HG02943 (cell line): Measurements from ENCODE around the gene CCDC188.

Experiments
- ATAC-seq: cut with Tn5 transposase; IDR thresholded peaks from one replicate; pipeline ENCODE4 v1.9.1; 2021; ENCODE audit warnings: mild to moderate bottlenecking, low read depth, moderate library complexity; ENCODE audit not compliant: unreplicated experiment

The CCDC188 gene

DNA sequence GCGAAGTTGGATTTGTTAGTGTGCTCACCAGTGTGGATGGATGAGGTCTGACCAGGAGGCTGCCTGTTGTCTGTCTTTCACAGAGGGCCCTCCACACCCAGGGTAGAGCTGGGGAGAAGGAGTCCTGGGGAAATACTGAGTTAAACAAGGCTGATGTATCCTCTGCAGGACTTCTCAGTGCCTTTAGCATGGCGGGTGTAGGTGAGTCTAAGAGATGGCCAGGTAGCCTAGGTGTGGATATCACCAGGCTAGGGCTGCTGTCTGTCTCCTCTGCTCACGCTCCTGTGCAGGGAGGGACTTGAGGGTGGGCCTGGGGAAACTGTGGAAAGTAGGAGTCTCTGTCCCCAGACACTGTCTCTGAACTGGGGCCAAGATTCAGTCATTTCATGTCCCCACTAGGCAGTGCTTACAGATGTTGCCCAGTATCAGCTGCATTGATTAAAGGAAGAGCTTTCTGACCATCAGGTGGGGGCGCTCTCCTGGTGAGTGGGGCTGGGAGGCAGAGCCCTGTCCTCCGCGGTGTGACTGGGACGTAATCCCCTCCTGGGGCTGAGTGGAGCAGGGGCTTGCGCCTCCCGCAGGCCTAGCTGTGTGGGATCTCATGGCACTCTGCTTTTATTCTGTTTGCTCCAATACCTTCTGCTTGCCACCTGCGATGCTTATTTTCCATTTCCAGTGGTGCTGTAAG is 35.5 kb upstream of the CCDC188 start:
- no peak for ATAC-seq

- no peak for ATAC-seq
These were observed 34.9 kb upstream of the CCDC188 start for GRCh38 chr22:20185750-20186149.

GRCh38 chr22:20184501-20185165 is 33.8 kb upstream of the CCDC188 start:
- no peak for ATAC-seq

GRCh38 chr22:20183823-20184222 is 33.0 kb upstream of the CCDC188 start:
- ATAC-seq: no peak

GRCh38 chr22:20183101-20183500 is 32.2 kb upstream of the CCDC188 start:
- ATAC-seq: no peak

- no peak for ATAC-seq
These were observed 31.5 kb upstream of the CCDC188 start for GRCh38 chr22:20182365-20182764.

DNA sequence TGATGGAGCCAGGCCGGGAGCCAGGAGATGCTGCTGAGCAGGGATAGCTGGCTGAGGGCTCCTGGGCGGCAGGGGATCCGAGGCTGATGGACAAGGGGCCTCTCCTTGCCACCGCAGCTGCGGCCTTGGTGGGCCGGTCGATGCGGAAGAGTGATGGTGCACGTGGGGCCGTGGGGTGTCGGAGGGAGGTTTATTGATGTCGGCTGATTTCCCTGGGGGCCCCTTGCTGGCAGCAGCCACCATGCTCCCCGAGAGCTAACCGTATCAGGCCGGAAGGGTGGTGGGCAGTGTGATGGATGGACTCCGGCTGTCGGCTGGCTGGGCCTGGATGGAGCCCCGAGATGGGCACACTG is 31.0 kb upstream of the CCDC188 start:
- no peak for ATAC-seq

GRCh38 chr22:20181194-20181883 is 30.5 kb upstream of the CCDC188 start:
- ATAC-seq: no peak

DNA sequence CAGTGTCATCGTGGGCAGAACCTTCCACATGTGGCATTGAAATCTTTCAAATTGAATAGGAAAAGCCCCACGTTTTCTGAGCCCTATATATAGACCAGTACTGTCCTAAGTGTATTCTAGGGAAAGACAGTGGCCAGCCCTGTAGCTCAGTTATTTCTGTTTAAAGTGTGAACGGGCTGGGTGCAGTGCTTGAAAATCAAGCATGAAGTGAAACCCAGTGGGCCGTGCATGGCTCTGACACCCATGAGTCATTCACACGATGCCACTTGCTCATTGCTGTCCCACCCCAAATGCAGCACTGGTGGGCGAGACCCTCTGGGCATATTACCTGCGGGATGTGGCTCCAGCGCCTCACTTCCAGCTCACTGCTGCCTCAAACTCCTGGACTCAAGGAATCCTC is 29.8 kb upstream of the CCDC188 start:
- no peak for ATAC-seq

- ATAC-seq: no peak
These were observed 29.4 kb upstream of the CCDC188 start for GRCh38 chr22:20180245-20180630.

DNA sequence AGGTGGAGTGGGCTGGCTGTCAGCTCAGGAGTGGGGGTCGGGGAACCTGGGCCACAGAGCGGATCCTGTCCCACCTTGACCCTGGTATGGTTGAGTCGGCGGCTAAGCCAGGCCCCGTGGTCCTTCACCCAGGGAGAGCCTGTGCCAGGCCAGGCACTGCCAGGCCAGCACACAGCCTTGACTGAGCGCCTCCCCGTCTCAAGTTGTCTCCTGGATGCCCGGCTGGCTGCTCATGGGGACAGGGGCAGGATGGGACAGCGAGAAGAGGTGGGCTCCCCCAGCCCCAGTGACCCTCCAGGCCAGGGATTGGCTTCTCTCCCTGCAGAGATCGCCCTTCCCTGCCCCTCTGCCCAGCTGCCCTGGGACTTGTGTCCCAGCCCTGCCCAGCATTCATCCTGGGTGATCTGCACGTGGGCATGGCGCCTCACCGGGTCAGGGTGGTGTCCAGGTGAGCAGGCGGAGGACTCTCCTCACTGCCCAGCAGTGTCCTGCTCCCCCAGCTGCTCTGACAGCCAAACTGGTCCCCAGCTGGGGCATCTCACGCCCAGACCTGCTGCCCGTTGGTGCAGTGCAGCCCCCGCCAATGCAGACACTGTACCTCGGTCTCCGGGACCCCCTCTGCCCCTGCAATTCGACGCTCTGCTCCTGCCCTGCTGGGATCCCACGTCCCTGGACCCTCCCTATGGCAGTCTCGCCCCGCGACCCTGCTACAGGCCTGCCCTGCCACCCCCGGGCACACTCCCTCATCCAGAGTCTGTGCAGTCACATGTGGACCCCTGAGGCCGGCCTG is 28.8 kb upstream of the CCDC188 start:
- no peak for ATAC-seq

- ATAC-seq: no peak
These were observed 28.0 kb upstream of the CCDC188 start for GRCh38 chr22:20178915-20179227.

- no peak for ATAC-seq
These were observed 27.4 kb upstream of the CCDC188 start for GRCh38 chr22:20178075-20178914.

- ATAC-seq: no peak
These were observed 26.5 kb upstream of the CCDC188 start for GRCh38 chr22:20177217-20177911.

DNA sequence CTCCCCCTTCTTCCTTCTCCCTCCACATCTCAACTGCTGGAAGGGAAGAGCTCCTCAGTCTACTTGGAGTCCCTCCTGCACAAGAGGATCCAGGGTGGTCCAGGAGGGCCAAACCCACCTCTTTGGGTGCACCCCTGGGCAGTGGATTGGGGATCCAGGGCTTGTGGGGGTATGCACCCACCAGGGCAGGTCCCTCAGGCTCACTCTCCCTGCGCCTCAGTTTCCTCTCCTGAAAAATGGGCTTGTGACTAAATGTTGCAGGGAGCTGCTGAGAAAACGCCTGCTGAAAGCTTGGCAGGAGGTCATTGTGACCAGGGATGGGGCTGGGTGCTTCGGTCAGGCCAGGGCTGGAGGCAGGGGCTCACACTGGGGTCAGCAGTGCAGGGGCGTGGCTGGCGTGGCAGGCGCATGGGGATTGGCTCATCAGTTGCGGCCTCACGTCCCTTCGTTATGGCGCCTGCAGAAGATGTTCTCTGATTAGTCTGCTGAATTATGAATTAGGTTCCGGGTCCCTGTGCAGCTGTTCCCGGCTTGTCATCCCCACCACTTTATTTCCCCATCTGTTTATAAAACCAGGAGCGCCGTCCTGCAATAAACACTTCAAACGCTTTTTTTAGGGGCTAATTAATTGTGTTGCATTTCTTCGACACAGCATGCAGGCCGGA is 25.7 kb upstream of the CCDC188 start:
- ATAC-seq: no peak

- ATAC-seq: no peak
These were observed 24.7 kb upstream of the CCDC188 start for GRCh38 chr22:20175597-20175900.

- ATAC-seq: no peak
These were observed 24.1 kb upstream of the CCDC188 start for GRCh38 chr22:20174785-20175596.

GRCh38 chr22:20173772-20174171 is 22.9 kb upstream of the CCDC188 start:
- ATAC-seq: no peak

- no peak for ATAC-seq
These were observed 22.4 kb upstream of the CCDC188 start for GRCh38 chr22:20173246-20173645.
